Endothelial cell of umbilical vein (primary cell): Measurements from ENCODE around the gene ARL10. TPM values are rescaled to one million over a fixed set of nuclear protein-coding genes. Genes with fewer than 3 reads are reported as not detected.

Experiments
- BruUV-seq: library from RNA; stranded (reverse); fragments of 400-500 nt; replicated peaks from 2 replicates; lab custom pipeline; 2021; lab: Mats Ljungman, UMichigan
- CTCF ChIA-PET: fragments of 300-600, 350-600 bp; sonication (Branson Sonifier 250); formaldehyde crosslinking; loops from one replicate; lab custom pipeline; 2021; ENCODE audit warnings: antibody characterized with exemption, inconsistent platforms; lab: Charles Lee
- POLR2A ChIA-PET: fragments of 300-600, 350-600 bp; sonication (Branson Sonifier 250); formaldehyde crosslinking; loops from one replicate; lab custom pipeline; 2021; ENCODE audit warnings: antibody characterized with exemption, inconsistent platforms; lab: Charles Lee
- DNase-seq: peaks from one replicate; pipeline ENCODE4 v3.0.0-alpha.2; 2011; ENCODE audit warnings: low read depth, low spot score
- FAIRE-seq: peaks from 2 replicates; lab custom pipeline; 2011; peaks lifted over from hg19 to GRCh38; lab: Jason Lieb, UNC
- H2AFZ ChIP-seq: 2 replicates; pipeline ENCODE4 v1.6.0; 2012; ENCODE audit warnings: low read depth, low read length, control low read depth, inconsistent platforms
- H3K27ac ChIP-seq: 2 replicates; pipeline ENCODE4 v1.5.1; 2011; ENCODE audit warnings: low read depth, mild to moderate bottlenecking, control low read depth, low read length, moderate library complexity; ENCODE audit not compliant: insufficient read depth
- H3K27me3 ChIP-seq, 2 experiments: 2 replicates each; pipeline versions ENCODE4 v1.6.0 to v1.6.1; 2011; ENCODE audit warnings: low read length in 2 of 2, mixed read lengths in 1 of 2; ENCODE audit not compliant: control insufficient read depth in 2 of 2, insufficient read depth in 2 of 2
- H3K36me3 ChIP-seq, 2 experiments: 2 replicates in 1 of 2; 3 replicates in 1 of 2; pipeline ENCODE4 v1.5.1; 2011; ENCODE audit warnings: low read length in 2 of 2, mild to moderate bottlenecking in 1 of 2, moderate library complexity in 1 of 2; ENCODE audit not compliant: control insufficient read depth in 2 of 2, insufficient read depth in 2 of 2; ENCODE audit errors: extremely low read depth in 1 of 2
- H3K4me1 ChIP-seq: 3 replicates; pipeline ENCODE4 v1.5.1; 2011; ENCODE audit warnings: mild to moderate bottlenecking, low read length; ENCODE audit not compliant: control insufficient read depth, insufficient read depth; ENCODE audit errors: extremely low read depth
- H3K4me2 ChIP-seq: 2 replicates; pipeline ENCODE4 v1.6.1; 2011; ENCODE audit warnings: low read length, control low read depth, mixed read lengths; ENCODE audit not compliant: insufficient read depth
- H3K4me3 ChIP-seq, 3 experiments: fragments of 200-600 bp in 1 of 3; sonication (generic), shearing (Covaris generic) in 1 of 3; replicated peaks in 1 of 3; 2 replicates each; pipeline ENCODE4 v1.5.1; 2011 to 2016; ENCODE audit warnings: control low read depth in 3 of 3, low read length in 3 of 3, mild to moderate bottlenecking in 2 of 3, inconsistent platforms in 1 of 3, low read depth in 1 of 3, moderate library complexity in 1 of 3; ENCODE audit not compliant: insufficient read depth in 1 of 3
- H3K79me2 ChIP-seq: 2 replicates; pipeline ENCODE4 v1.6.0; 2012; ENCODE audit warnings: low read length, inconsistent platforms; ENCODE audit not compliant: control insufficient read depth, insufficient read depth
- H3K9ac ChIP-seq: replicated peaks from 2 replicates; pipeline ENCODE3; 2011; ENCODE audit warnings: low read length, control low read depth; ENCODE audit not compliant: insufficient read depth; ENCODE audit errors: extremely low read depth
- H3K9me1 ChIP-seq: replicated peaks from 3 replicates; pipeline ENCODE4 v1.6.0; 2011; ENCODE audit warnings: mild to moderate bottlenecking, low read length; ENCODE audit not compliant: control insufficient read depth, insufficient read depth; ENCODE audit errors: extremely low read depth
- H3K9me3 ChIP-seq: replicated peaks from 2 replicates; pipeline ENCODE4 v1.5.1; 2012; ENCODE audit warnings: low read length, inconsistent platforms; ENCODE audit not compliant: control insufficient read depth, insufficient read depth
- H4K20me1 ChIP-seq: replicated peaks from 2 replicates; pipeline ENCODE3; 2011; ENCODE audit warnings: mild to moderate bottlenecking, low read length; ENCODE audit not compliant: control insufficient read depth, insufficient read depth; ENCODE audit errors: extremely low read depth
- CTCF ChIP-seq, 2 donors: IDR thresholded peaks; 1 replicate in 1 of 2; 2 replicates in 1 of 2; pipeline ENCODE4 v1.5.1; 2011; ENCODE audit warnings: low read length in 2 of 2, mild to moderate bottlenecking in 2 of 2, moderate library complexity in 2 of 2, control low read depth in 1 of 2, inconsistent platforms in 1 of 2, low read depth in 1 of 2; ENCODE audit not compliant: insufficient read depth in 1 of 2; ENCODE audit errors: extremely low read depth in 1 of 2
- EZH2 ChIP-seq: IDR thresholded peaks from 2 replicates; pipeline ENCODE4 v1.6.1; 2012; ENCODE audit warnings: borderline replicate concordance, low read depth, mild to moderate bottlenecking, moderate library complexity, low read length, inconsistent platforms; ENCODE audit not compliant: severe bottlenecking
- FOS ChIP-seq: IDR thresholded peaks from 2 replicates; pipeline ENCODE4 v1.6.1; 2011; ENCODE audit warnings: mild to moderate bottlenecking, low read length, moderate library complexity, borderline replicate concordance; ENCODE audit not compliant: insufficient read depth
- JUN ChIP-seq: IDR thresholded peaks from 2 replicates; pipeline ENCODE4 v1.6.1; 2011; ENCODE audit warnings: borderline replicate concordance, low read depth; ENCODE audit not compliant: insufficient read length, insufficient read depth
- MYC ChIP-seq: IDR thresholded peaks from one replicate; pipeline ENCODE4 v1.6.1; 2011; ENCODE audit warnings: mild to moderate bottlenecking, low read depth, low read length
- POLR2A ChIP-seq: IDR thresholded peaks from 2 replicates; pipeline ENCODE4 v1.6.1; 2012; ENCODE audit warnings: low read depth, mild to moderate bottlenecking, control low read depth, low read length
- POLR2AphosphoS5 ChIP-seq: IDR thresholded peaks from 2 replicates; pipeline ENCODE4 v1.6.1; 2012; ENCODE audit warnings: low read depth, mild to moderate bottlenecking, control low read depth, low read length, moderate library complexity; ENCODE audit not compliant: insufficient read depth
- dilution Hi-C: fragments of 300-500 bp; cut with MboI; formaldehyde crosslinking; loops from one replicate; pipeline ENCODE4 v1.15.0; 2019; ENCODE audit warnings: low sequenced_read_pairs; ENCODE audit not compliant: extremely low pct_ligation_motif_present
- intact Hi-C: fragments of 100-400 bp; cut with micrococcal nuclease; formaldehyde crosslinking; loops from one replicate; pipeline ENCODE4 v1.10.0; 2022
- polyA plus RNA-seq, 4 experiments: library from polyadenylated mRNA; depleted of rRNA in 3 of 4; stranded (reverse) in 3 of 4; unstranded in 1 of 4; fragments of >200 nt; gene quantifications; 2 replicates each; pipeline versions ENCODE4 v1.2.1 to v1.2.3, GENCODE V29; 2011 to 2012; ENCODE audit warnings: missing spikeins in 1 of 4
- total RNA-seq: library from RNA; stranded (reverse); gene quantifications from 2 replicates; pipeline ENCODE4 v1.2.3, GENCODE V29; 2021

Gene ARL10
- total and polyA plus RNA-seq, 2 donors (not counting 3 experiments of a cell fraction or from before 2014, with no cell fraction given), result 7.7 to 20.7 TPM

- ChIA-PET CTCF (no interaction called here), POLR2A (no interaction called here)
- peaks cover 3 to 9% of the 10 kb centered on the region in 2 experiments for H3K36me3 ChIP-seq
- peaks cover 4% of the 10 kb centered on the region for H3K79me2 ChIP-seq
- no peak overlapping the region for H3K9ac ChIP-seq
- dilution Hi-C loops, result no loop called here
- H3K4me3 ChIP-seq, result no peak overlapping the region
- H3K4me2 ChIP-seq, result no peak overlapping the region
- H3K4me1 ChIP-seq, result no peaks in the 10 kb centered on the region
- intact Hi-C loops, result no loop called here
- no peaks in the 10 kb centered on the region for H3K9me1 ChIP-seq
- H3K27me3 ChIP-seq, result no peaks in the 10 kb centered on the region
- H3K27ac ChIP-seq, result no peak overlapping the region
- no peak for TF ChIP-seq POLR2AphosphoS5
- no peak for TF ChIP-seq JUN
- no peak for TF ChIP-seq EZH2
- TF ChIP-seq CTCF (IDR thresholded peaks at IDR 0.05; ENCODE audit: extremely low read depth in 1 of 2, insufficient read depth in 1 of 2, low read depth in 1 of 2, low read length in 2 of 2), result no peak
- TF ChIP-seq FOS, result no peak
- TF ChIP-seq MYC, result no peak
- TF ChIP-seq POLR2A, result no peak
- no peak for FAIRE-seq
- DNase-seq, result no peak
- no peak overlapping the region for H2AFZ ChIP-seq
- BruUV-seq, result no TSS peak
- no peaks in the 10 kb centered on the region for H3K9me3 ChIP-seq
- H4K20me1 ChIP-seq, result no peaks in the 10 kb centered on the region
Measured at GRCh38 chr5:176409765-176410164, 44.5 kb downstream of the ARL10 start.
